Left renal pelvis (tissue), 4 donors: Measurements from ENCODE around the gene DUOXA2. TPM values are rescaled to one million over a fixed set of nuclear protein-coding genes. Genes with fewer than 3 reads are reported as not detected.

Source experiments
- DNase-seq, 4 donors: peaks; one replicate each; pipeline ENCODE4 v3.0.0-alpha.2; 2013; ENCODE audit warnings: low read depth in 4 of 4, low spot score in 3 of 4
- polyA plus RNA-seq, 4 donors: library from polyadenylated mRNA; unstranded; fragments of 120-200 nt; gene quantifications; one replicate each; pipeline ENCODE4 v1.2.1, GENCODE V29; 2013; ENCODE audit not compliant: insufficient read length in 4 of 4

Gene DUOXA2
- polyA plus RNA-seq, 4 donors: not detected

GRCh38 chr15:45116006-45116481, 1.9 kb downstream of the DUOXA2 start:
- no peak for DNase-seq

- no peak for DNase-seq
These were observed 2.6 kb downstream of the DUOXA2 start for GRCh38 chr15:45116482-45117307.

DNA sequence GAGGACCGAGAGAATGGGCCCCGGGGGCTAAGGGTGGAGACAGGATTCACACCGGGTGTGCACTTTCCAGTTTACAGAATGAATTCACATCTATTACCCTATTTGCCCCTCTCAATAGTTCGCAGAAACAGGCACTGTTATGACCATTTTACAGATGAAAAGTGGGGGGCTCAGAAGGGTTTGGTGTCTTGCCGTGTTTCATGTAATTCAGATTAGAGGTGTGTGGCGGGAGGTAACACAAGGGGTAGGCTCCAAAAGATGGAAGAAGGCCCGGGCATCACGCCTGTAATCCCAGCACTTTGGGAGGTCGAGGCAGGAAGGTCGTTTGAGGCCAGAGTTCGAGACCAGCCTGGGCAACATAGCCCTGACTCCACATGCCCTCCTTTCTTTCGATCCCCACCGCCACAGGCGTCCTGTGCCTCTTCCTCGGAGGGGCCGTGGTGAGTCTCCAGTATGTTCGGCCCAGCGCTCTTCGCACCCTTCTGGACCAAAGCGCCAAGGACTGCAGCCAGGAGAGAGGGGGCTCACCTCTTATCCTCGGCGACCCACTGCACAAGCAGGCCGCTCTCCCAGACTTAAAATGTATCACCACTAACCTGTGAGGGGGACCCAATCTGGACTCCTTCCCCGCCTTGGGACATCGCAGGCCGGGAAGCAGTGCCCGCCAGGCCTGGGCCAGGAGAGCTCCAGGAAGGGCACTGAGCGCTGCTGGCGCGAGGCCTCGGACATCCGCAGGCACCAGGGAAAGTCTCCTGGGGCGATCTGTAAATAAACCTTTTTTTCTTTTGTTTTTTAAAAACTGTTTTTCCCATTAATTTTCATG, 3.4 kb downstream of the DUOXA2 start:
- no peak for DNase-seq

DNA sequence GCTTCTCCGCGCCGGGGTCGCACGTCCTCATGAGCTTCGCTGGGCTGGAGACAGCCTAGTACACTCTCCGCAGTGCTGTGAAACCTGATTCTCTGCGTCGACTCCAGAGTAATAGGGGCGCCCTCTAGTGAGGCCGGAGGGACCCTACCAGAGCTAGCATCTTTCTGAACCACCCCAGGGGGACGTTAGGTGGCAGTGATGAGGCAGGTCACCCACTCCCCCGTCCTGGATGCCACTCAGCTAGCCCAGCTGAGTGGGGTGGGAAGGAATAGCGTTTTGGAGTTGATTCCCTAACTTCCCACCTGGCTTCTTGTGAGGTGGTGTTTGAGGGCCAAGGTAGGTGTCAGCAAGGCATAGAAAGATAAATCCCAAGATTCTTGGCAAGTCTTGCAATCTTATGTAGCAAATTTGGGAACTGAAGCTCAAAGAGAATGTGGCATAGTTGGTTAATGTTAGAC, 4.0 kb downstream of the DUOXA2 start:
- peak; percentile 81 to 92 (median 84) for DNase-seq

- no peak for DNase-seq
These were observed 4.9 kb downstream of the DUOXA2 start for GRCh38 chr15:45118996-45119395.

DNA sequence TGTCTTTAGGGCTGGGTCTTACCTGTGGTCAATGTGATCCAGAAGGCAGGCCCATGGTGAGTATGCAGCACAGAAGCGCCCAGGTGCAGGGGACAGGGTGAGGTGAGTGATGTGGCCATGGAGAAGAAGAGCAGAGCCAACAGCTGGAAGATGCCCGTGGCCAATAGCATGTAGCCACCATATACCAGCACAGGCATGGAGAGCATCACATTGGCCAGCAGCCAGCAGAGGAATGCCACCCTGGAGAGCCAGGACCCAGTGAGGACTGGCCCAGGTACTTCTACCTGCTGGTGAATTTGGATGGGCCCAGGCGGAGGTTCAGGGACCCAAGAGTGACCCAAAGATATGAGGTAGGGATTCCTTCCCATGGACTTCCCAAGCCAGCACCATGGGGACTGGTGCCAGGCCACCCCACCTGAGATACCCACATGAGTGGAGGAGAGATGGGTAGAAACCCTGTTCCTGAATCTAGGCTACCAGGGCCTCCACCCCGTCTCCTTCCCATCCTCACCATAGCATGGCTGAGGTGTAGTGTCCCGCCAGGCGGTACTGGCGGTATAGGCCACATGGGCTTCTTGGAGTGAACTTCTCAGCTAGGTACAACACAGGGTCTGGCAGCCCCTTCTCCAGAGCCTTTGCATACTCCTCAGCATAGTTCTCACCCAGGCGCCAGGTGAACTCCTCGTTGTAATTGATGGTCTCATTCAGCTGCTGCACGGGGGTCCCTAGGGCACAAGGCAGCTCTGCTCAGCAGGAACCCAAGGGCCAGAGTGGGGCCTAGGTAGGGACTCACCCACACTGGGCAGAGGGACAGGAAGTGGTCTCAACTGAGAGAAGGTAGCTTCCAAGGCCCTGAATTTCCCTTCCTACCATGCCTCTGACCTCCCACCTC, 6.2 kb downstream of the DUOXA2 start:
- no peak for DNase-seq

GRCh38 chr15:45121020-45121419, 6.9 kb downstream of the DUOXA2 start:
- no peak for DNase-seq

- no peak for DNase-seq
These were observed 7.7 kb downstream of the DUOXA2 start for GRCh38 chr15:45121706-45122417.

- no peak for DNase-seq
These were observed 8.6 kb downstream of the DUOXA2 start for GRCh38 chr15:45122719-45123118.

DNA sequence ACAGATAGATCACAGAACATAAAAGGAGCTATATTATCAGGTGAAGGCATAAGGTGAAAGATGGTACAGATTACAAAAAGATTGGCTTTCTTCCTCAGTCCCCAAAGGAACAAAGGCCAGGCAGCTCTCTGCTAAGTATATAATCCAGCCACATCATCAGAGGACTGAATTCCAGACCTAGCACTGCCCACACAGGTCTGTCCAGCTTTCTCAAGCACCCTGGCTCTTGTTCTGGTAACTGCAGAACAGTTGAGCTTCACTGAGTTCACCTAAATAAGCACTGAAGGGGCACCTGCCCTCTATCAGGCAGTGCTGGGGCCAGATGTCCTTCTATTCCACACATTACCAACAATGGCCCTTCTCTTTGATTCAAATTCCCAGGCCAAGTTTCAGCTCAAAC, 9.3 kb downstream of the DUOXA2 start:
- DNase-seq: no peak

- DNase-seq: no peak
These were observed 12.5 kb downstream of the DUOXA2 start for GRCh38 chr15:45126535-45127158.

GRCh38 chr15:45128971-45129639, 15.0 kb downstream of the DUOXA2 start:
- no peak for DNase-seq

DNA sequence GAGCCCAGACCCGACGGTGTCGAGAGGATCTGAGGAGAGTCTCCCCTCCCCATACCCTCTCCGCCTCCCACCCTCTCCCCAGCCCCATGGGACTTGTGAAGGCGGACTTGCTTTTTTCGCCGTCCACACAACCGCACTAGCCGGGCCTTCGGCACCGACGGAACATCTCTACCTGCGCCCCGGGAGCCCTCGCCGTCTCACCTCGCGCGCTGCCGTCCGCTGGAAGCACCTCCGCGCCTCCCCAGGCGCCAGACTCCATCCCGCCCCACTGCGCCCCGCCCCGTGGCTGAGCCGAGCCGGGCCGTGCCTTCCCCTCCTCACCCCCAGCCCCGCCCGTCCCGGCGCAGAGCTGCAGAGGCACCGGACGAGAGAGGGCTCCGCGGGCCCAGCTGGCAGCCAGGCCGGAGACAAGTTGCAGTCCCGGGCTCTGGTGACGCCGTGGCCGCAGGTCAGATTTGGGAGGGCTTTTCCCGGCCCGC, 15.6 kb downstream of the DUOXA2 start, which contains the start of the genes DUOX1 and DUOXA1:
DUOX1 (plus strand) TSS at position 344 of the 479 bp plus-strand sequence. CDS start 1,973 bp downstream, outside the sequence.
DUOXA1 (minus strand) TSS at position 229 of the 479 bp plus-strand sequence. CDS start 6,865 bp downstream, outside the sequence.
- DNase-seq: no peak

DNA sequence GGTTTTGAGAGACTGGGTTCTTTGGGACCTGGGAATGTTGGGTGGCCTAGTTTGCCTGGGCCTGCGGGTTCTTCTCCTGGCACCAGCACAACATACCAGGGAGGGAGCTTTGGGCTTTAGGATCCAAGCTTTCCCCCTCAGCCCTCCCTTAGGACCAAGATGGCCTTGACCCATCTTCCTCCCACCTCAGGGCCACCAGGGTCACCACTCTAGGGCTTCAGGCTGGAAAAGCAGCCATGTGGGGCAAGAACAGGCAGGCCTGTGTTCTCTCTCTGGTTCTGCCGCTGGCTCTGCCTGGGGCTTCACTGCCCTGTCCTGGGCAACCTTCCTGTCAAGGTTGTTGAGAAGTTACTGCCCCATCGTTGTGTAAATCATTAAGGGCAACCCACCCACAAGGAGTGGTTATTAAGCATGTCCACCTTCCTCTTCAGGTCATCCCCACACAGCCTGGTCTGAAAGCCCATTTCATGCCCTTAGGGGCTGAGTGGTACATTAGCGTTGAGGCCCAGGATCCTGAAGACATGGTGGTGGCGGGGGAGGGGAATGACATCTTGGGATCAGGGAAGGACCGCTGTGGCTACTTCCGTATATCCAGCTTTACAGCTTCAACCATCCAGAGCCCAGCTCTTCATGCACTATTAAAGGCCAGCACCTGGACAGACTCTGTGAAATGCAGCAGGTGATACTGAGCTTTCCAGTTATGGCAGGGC, 16.3 kb downstream of the DUOXA2 start:
- no peak for DNase-seq

- no peak for DNase-seq
These were observed 17.4 kb downstream of the DUOXA2 start for GRCh38 chr15:45131510-45131909.

DNA sequence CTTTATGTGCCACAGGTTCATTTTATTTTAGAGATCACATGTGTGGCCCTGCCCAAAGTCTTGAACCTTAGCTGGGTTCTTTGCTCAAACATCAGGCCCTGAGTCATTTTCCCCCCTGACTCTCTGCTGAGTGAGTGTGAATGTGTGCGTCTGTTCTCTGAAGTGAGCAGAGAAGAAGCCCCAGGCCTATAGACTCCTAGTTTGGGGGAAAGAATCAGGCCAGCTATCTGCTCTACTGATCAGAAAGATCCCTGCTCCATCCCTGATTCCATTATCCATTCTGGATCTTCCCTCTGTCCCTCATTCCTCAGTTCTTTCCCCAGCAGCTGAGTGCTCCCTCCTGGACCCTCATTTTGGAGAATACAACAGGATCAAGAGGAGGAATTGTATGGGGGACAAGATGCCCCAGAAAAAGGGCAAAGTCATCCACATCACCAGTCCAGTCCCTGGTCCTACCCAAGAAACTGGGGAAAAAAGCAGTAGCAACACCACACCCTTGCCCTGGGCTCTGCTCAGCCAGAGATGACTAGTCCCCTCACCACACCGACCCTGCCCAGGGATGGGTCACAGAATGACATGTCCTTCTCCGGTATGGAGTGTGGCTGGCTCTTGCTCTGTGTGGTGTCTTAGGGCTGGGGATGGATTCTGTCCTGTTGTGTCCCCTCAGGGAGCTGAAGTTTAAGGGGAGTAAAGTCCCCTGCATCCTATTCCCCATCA, 18.9 kb downstream of the DUOXA2 start:
- DNase-seq: no peak

DNA sequence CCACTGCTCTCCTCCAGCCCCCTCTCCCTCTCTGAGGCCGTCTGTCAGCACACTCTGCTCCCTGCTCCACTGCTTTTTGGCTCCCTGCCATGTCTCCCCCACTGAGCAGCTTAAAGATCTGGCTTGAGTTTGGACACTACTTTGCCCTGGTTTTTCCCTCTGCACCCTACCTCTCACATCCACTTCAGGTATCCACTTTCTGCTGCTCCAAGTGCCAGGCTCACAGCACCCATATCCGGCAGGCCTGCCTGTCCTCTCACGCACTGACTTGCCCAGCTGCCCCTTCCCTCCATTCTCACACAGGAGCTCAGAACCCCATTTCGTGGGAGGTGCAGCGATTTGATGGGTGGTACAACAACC, 19.4 kb downstream of the DUOXA2 start:
- peak in 2 of 4 donors; percentile 32 to 50 for DNase-seq
